GM19099 (cell line): Measurements from ENCODE around the gene PES1.

ENCODE experiments used
- POLR2A ChIP-seq: IDR thresholded peaks from 3 replicates; pipeline ENCODE4 v1.6.1; 2011; ENCODE audit warnings: low read depth; ENCODE audit not compliant: insufficient read length; ENCODE audit errors: extremely low read depth

The PES1 gene

DNA sequence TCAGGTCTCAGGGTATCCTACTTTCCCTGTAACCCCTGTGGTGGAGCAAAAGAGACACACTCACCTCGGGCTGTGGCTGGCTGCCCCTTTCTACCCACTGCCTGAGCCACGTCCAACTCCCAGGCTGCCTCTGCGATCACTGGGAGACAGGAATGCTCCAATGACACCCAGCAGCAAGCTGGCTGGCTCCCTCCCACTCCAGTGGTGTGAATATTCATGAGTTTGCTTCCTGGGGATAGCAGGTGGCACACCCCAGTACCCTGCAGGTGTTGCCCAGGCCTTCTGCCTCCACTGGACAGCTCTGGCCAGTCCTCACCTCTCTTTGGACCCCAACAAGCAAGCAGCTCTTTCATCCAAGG lies 27.0 kb downstream of the PES1 start:
- no peak for TF ChIP-seq POLR2A

DNA sequence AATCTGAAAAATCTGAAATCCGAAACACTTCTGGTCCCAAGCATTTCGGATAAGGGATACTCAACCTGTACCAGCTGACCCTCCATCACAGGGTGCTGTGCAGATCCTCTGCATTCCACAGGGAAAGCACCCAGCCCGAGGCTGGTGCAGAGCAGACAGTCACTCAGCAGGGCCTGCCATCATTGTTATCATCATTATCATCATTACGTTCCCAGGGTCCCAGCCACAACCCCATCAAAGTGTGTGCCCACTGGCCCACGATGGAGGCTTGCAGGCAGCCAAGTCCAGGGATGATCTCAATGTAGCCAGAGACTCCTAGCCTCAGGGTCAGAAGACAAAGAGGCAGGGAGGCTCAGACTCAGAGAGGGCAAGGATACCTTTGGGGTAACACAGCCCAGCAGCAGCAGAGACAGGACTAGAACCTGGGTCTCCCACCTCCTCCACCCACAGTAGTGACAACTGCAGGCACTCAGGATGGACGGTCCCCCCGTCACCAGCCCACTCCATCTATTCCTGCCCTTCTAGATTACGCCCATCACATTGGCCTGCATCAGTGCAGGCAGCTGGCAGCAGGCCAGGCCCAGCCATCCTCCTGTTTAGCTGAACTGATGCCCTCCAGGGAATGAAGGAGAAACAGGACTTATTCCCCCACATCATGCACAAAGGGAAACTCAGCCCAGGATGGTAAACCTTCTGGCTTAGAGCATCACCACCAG lies 27.5 kb downstream of the PES1 start:
- TF ChIP-seq POLR2A, result no peak

- TF ChIP-seq POLR2A, result no peak
Observed at GRCh38 chr22:30562366-30562765, 29.3 kb downstream of the PES1 start.

DNA sequence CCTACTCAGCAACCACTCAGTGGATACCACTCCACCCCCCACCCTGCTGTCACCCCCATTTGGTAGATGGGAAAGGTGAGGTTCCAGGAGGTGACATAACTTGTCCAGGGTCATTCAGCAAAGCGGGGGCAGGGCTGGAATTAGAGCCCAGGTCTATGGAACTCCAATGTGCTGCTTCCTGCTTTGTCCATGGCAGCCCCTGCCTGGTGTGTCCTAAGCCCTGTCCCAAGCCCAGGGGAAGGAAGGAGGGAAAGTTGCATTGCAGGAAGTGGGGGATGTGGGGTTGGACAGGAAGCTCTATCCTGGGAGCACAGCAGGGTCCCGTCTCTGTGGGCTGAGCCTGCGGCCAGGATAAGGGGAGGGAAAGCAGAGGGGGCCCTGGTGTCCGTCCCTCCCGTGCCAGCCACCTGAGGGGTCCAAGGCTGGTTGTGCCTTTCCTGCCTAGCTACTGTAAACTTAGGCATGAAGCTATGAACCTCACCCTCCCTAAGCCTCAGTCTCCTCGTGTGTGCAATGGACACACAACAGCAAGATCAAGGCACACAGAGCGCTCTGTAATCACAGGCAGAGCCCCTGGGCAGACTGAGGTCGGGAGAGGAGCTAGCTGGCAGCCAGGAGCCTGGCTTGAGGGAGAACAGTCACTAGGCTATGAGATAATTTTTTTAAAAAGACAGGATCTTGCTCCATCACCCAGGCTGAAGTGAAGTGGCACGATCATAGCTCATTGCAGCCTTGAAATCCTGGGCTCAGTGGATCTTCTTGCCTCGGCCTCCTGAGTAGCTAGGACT lies 30.1 kb downstream of the PES1 start:
- no peak for TF ChIP-seq POLR2A

- TF ChIP-seq POLR2A, result no peak
Observed at GRCh38 chr22:30559889-30560288, 31.8 kb downstream of the PES1 start.

GRCh38 chr22:30557243-30557642 lies 34.5 kb downstream of the PES1 start:
- TF ChIP-seq POLR2A, result no peak

- no peak for TF ChIP-seq POLR2A
Observed at GRCh38 chr22:30556388-30556787, 35.3 kb downstream of the PES1 start.

GRCh38 chr22:30555282-30556210 lies 36.2 kb downstream of the PES1 start:
- no peak for TF ChIP-seq POLR2A

- no peak for TF ChIP-seq POLR2A
Observed at GRCh38 chr22:30553971-30554370, 37.7 kb downstream of the PES1 start.

GRCh38 chr22:30552719-30553118 lies 39.0 kb downstream of the PES1 start:
- TF ChIP-seq POLR2A, result no peak

DNA sequence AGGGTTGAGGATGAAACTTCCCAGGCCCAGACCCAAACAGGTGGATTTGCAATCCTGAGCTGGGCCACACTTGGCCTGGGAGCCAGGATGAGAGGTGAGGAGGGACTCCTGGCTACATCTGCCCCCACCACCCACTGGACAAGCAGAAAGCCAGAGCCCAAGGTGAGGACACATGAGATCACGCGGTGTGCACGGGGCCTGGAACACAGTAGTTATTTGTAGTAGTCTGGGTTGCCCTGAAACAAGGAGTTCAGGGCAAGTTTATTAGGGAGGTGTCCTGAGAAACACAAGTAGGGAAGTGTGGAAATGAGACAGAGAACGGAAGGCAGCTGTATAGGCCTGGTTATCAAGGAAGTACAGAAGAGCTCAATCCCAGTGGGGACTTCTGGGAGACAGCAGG lies 44.5 kb downstream of the PES1 start:
- no peak for TF ChIP-seq POLR2A

DNA sequence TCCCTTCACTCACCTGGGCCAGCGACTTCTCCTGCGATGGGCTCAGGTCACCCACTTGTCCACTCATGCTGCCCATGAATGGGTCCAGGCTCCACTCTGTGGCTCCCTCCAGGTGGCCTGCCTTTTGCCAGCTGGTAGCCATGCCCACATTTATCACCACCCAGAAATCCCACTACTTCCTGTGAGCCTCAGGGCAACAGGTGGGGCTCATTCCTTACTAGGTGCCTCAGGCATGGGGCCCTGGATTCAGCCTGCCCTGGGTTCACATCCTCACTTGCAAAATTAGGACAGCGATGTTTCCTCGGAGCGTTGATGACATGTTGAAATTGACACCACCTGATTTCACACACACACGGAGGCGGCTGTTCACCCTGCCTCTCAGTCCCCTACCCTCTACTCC lies 45.1 kb downstream of the PES1 start, which contains the start of gene SEC14L6:
SEC14L6 (minus strand) TSS at position 126 of the 400 bp plus-strand sequence; CDS start at position 67, 59 bp downstream.
- no peak for TF ChIP-seq POLR2A

GRCh38 chr22:30542811-30543188 lies 48.9 kb downstream of the PES1 start:
- no peak for TF ChIP-seq POLR2A

DNA sequence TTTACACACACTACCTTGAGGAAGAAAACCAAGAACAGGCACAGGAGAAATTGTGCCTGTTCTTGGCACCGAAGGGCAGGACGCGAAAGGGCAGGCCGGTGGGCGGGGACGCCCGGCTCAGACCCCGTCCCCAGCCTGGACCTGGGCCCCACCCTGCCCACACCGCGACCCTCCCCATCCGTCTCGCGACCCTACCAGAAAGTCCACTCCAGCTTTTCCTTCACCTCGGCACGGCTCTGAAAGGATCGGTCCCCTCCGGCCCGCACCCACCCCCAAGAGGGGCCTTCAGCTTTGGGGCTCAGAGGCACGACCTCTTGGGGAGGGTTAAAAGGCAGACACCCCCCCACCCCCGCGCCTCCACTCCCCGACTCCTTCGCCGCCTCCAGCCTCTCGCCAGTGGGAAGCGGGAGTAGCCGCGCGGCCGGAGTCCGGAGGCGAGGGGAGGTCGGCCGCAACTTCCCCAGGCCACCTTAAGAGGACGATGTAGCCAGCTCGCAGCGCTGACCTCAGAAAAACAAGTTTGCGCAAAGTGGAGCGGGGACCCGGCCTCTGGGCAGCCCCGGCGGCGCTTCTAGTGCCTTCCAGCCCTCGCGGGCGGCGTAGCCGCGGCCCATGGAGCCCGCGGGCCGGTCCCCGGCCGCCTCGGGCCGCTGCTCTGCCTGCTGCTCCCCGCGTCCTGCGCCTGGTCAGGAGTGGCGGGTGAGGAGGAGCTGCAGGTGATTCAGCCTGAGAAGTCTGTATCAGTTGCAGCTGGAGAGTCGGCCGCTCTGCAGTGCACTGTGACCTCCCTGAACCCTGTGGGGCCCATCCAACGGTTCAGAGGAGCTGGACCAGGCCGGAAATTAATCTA lies 49.5 kb downstream of the PES1 start:
- TF ChIP-seq POLR2A, result no peak
